ENCODE measurements around the gene PSME1.

PSME1 gene

DNA sequence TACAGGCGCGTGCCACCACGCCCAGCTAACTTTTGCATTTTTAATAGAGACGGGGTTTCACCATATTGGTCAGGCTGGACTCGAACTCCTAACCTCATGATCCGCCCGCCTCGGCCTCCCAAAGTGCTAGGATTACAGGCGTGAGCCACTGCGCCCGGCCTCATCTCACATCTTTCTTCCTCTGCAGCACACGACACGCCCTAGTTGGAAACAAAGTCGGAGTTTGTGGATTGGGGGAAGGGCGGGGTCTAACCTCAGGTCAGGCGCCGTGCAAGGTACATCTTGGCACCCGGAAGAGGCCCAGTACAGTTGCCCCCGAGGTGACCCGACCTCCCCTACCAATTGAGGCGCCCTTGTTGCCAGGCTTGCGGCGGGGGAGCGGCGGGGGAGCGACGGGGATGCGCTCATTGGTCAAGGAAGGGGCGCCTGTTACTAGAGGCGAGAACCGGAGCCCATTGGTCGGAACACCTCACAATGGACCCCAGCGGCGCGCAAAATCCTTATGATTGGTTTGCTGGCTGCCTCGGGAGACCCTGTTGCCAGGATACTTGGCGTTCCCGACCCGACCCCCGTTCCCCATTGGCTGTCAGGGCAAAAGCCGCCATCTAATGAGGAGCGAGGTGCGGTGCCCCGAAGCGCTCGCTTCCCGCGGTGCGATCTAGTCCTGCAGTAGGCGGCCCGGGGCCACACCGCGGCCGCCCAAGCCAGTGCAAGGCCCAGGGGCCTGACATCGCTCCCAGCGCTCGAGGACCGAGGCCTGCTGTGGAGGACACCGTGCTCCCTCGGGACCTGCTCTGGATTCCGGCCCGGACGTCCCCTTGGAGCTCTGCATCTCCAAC is 35.6 kb downstream of the PSME1 start, which contains the start of gene REC8:
Gene REC8 (plus strand): TSS at position 659 of the 839 bp plus-strand sequence. CDS start 473 bp downstream, outside the sequence.
- Histone ChIP-seq H3K36me3 (peaks cover 41% of the 10 kb centered on the region), H3K27ac (peak within 1 kb of the TSS; percentile 90), H3K9me3 (ENCODE audit: severe bottlenecking) (no peaks in the 10 kb centered on the region), H3K4me3 (ENCODE audit: low read depth, low read length) (peak within 1 kb of the TSS; percentile 75), H3K27me3 (ENCODE audit: insufficient read depth, low read depth, severe bottlenecking) (no peaks in the 10 kb centered on the region)
- TF ChIP-seq, protein P1, sequence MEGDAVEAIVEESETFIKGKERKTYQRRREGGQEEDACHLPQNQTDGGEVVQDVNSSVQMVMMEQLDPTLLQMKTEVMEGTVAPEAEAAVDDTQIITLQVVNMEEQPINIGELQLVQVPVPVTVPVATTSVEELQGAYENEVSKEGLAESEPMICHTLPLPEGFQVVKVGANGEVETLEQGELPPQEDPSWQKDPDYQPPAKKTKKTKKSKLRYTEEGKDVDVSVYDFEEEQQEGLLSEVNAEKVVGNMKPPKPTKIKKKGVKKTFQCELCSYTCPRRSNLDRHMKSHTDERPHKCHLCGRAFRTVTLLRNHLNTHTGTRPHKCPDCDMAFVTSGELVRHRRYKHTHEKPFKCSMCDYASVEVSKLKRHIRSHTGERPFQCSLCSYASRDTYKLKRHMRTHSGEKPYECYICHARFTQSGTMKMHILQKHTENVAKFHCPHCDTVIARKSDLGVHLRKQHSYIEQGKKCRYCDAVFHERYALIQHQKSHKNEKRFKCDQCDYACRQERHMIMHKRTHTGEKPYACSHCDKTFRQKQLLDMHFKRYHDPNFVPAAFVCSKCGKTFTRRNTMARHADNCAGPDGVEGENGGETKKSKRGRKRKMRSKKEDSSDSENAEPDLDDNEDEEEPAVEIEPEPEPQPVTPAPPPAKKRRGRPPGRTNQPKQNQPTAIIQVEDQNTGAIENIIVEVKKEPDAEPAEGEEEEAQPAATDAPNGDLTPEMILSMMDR (IDR thresholded peaks at IDR 0.05; ENCODE audit: low read depth, low read length) = no peak
- DNase-seq = peak; percentile 99

DNA sequence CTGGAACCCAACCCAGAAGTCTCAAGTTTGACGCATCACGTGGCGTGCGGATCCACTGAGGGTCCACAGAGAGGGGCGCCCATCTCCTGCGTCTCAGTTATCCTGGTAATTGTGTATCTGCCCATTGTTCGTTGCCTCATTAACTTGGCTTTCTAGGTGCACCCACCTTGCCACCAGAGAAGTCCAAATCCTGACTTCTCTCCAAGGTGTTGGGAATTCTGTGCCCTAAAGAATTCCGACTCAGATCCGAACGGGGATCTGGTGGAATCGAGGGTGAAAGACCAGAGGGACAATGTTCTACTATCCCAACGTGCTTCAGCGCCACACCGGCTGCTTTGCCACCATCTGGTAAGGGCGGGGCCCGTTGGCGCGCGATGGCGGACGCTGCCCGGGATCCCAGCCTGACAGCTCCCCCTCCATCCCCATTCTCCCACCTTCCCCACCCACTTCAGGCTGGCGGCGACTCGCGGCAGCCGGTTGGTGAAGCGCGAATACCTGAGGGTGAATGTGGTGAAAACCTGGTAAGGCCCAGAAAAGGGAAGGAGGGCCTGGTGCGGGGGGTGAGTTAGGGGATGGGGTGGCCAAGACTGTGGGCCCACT is 36.4 kb downstream of the PSME1 start:
- TF ChIP-seq, protein P1 (IDR thresholded peaks at IDR 0.05; ENCODE audit: low read depth, low read length) = no peak
- DNase-seq = peak; percentile 49
- peak overlapping the region; percentile 75 for H3K4me3 ChIP-seq (ENCODE audit: low read depth, low read length)
- no peaks in the 10 kb centered on the region for H3K27me3 ChIP-seq (ENCODE audit: insufficient read depth, low read depth, severe bottlenecking)
- H3K36me3 ChIP-seq = peaks cover 48% of the 10 kb centered on the region
- no peaks in the 10 kb centered on the region for H3K9me3 ChIP-seq (ENCODE audit: severe bottlenecking)
- peak overlapping the region; percentile 90 for H3K27ac ChIP-seq

DNA sequence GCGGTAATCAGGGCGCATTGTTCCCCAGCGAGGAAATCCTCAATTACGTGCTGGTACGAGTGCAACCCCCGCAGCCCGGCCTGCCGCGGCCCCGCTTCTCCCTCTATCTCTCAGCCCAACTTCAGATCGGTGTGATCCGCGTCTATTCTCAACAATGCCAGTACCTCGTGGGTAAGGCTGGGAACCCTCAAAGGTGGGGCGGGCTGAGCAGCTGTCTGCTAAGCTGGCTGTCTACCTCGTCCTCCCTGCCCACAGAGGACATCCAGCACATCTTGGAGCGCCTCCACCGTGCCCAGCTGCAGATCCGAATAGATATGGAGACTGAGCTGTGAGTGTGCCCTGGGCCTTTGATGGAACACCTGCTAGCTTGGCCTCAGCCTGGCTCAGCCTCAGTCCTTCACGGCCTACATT is 36.9 kb downstream of the PSME1 start:
- Histone ChIP-seq H3K36me3 (peaks cover 53% of the 10 kb centered on the region), H3K27ac (peak overlapping the region; percentile 90)

DNA sequence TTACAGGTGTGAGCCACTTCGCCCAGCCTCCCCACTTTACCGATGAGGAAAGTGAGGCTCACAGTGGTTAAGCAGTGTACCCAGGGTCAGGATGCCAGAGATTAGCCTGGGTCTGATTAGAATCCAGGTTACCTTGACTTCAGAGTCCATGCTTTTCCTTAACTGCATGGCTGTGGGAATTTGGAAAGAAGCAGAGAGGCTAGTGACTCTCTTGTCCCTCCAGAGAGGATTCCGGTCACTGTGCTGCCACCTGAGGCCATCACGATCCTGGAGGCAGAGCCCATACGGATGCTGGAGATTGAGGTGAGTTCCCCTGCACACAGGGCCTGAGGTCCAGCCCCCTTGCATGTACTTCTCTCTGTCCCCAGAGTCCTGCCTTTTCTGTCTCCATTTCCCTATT is 40.6 kb downstream of the PSME1 start:
- TF ChIP-seq, protein P1 (IDR thresholded peaks at IDR 0.05; ENCODE audit: low read depth, low read length) = no peak
- Histone ChIP-seq H3K9me3 (ENCODE audit: severe bottlenecking) (no peaks in the 10 kb centered on the region), H3K27ac (no peak overlapping the region), H3K27me3 (ENCODE audit: insufficient read depth, low read depth, severe bottlenecking) (no peaks in the 10 kb centered on the region), H3K4me3 (ENCODE audit: low read depth, low read length) (no peak overlapping the region), H3K36me3 (peaks cover 91% of the 10 kb centered on the region)
- no peak for DNase-seq

More for the DNA sequence above, 36.9 kb downstream of the PSME1 start:
- no peaks in the 10 kb centered on the region for H3K27me3 ChIP-seq (ENCODE audit: insufficient read depth, low read depth, severe bottlenecking)
- peak overlapping the region; percentile 75 for H3K4me3 ChIP-seq (ENCODE audit: low read depth, low read length)
- TF ChIP-seq, protein P1 (IDR thresholded peaks at IDR 0.05; ENCODE audit: low read depth, low read length) = no peak
- DNase-seq = no peak
- no peaks in the 10 kb centered on the region for H3K9me3 ChIP-seq (ENCODE audit: severe bottlenecking)

DNA sequence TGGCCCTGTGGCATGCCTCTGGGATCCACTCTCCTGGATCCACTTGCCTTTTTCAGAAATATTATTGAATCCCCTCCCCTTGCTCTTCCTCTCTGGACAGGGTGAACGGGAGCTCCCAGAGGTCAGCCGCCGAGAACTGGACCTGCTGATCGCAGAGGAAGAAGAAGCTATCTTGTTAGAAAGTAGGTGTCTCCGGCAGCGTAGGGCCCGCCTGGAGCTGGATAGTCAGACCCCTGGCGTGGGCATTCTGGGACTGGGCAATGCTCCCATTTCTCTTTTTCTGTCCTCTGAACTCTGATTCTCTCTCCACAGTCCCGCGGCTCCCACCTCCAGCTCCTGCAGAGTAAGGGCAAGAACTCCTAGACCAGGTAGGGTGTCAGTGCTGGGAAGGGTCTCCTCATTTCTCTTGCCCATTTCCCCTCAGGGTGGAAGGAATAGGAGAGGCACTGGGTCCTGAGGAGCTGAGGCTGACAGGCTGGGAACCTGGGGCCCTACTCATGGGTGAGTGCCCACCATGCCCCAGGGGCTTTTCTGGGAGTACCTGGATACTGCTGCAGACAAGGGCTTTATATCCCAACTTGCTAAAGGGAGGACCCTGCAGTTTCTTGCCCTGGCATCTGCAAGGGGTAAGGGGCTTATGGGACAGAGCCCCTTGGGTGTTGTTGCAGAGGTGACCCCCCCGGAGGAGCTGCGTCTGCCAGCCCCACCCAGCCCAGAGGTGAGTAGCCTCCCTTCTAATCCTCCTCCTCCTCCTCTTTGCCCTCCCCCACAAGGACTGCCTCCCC is 41.2 kb downstream of the PSME1 start:
- TF ChIP-seq, protein P1 (IDR thresholded peaks at IDR 0.05; ENCODE audit: low read depth, low read length) = no peak
- no peaks in the 10 kb centered on the region for H3K27me3 ChIP-seq (ENCODE audit: insufficient read depth, low read depth, severe bottlenecking)
- no peaks in the 10 kb centered on the region for H3K9me3 ChIP-seq (ENCODE audit: severe bottlenecking)
- DNase-seq = no peak
- H3K27ac ChIP-seq = no peak overlapping the region
- no peak overlapping the region for H3K4me3 ChIP-seq (ENCODE audit: low read depth, low read length)
- H3K36me3 ChIP-seq = peaks cover 94% of the 10 kb centered on the region

Data from WERI-Rb-1 (cell line).